H1 (cell line): ENCODE results near the gene FLCN. TPM values are rescaled to one million over a fixed set of nuclear protein-coding genes. Genes with fewer than 3 reads are reported as not detected.

Experiments used
- CTCF ChIA-PET: fragments of 300-600 bp; sonication (Branson Sonifier 250); formaldehyde crosslinking; loops from one replicate; lab custom pipeline; 2021; ENCODE audit not compliant: partially characterized antibody; lab: Charles Lee
- POLR2A ChIA-PET: fragments of 300-600 bp; sonication (Branson Sonifier 250); formaldehyde crosslinking; loops from one replicate; lab custom pipeline; 2021; ENCODE audit warnings: inconsistent platforms; ENCODE audit not compliant: partially characterized antibody; lab: Charles Lee
- DNase-seq, 2 experiments: peaks; one replicate each; pipeline versions ENCODE4 v3.0.0 to v3.0.0-alpha.2; 2010 to 2022; ENCODE audit warnings: low spot score in 2 of 2, low read depth in 1 of 2, mixed read lengths in 1 of 2
- FAIRE-seq: peaks from 2 replicates; lab custom pipeline; 2011; peaks lifted over from hg19 to GRCh38; lab: Jason Lieb, UNC
- H2AFZ ChIP-seq: 2 replicates; pipeline ENCODE4 v1.8.1; 2012; ENCODE audit warnings: low read length, inconsistent platforms
- H2AK5ac ChIP-seq: 2 replicates; pipeline ENCODE4 v1.6.1; 2013; ENCODE audit warnings: low read depth, low read length
- H2BK120ac ChIP-seq: replicated peaks from 2 replicates; pipeline ENCODE3; 2013; ENCODE audit warnings: low read depth, low read length, inconsistent platforms
- H2BK12ac ChIP-seq: 2 replicates; pipeline ENCODE4 v1.6.1; 2013; ENCODE audit warnings: low read depth, low read length
- H2BK15ac ChIP-seq: 2 replicates; pipeline ENCODE4 v1.6.1; 2013; ENCODE audit warnings: low read length
- H2BK20ac ChIP-seq: 2 replicates; pipeline ENCODE4 v1.6.1; 2013; ENCODE audit warnings: low read length
- H2BK5ac ChIP-seq: 2 replicates; pipeline ENCODE4 v1.6.1; 2013; ENCODE audit warnings: low read depth, low read length
- H3K14ac ChIP-seq: 2 replicates; pipeline ENCODE4 v1.6.1; 2013; ENCODE audit warnings: inconsistent platforms; ENCODE audit not compliant: insufficient read length
- H3K18ac ChIP-seq: 2 replicates; pipeline ENCODE4 v1.6.1; 2013; ENCODE audit warnings: low read length; ENCODE audit errors: extremely low read depth
- H3K23ac ChIP-seq: 2 replicates; pipeline ENCODE4 v1.6.1; 2013; ENCODE audit warnings: inconsistent platforms; ENCODE audit not compliant: insufficient read length
- H3K23me2 ChIP-seq: 2 replicates; pipeline ENCODE4 v1.6.1; 2013; ENCODE audit warnings: low read depth, low read length
- H3K27ac ChIP-seq: 2 replicates; pipeline ENCODE4 v1.6.1; 2011; ENCODE audit warnings: low read depth, low read length, inconsistent platforms
- H3K27me3 ChIP-seq, 4 experiments: replicated peaks in 1 of 4; 1 replicate in 1 of 4; 2 replicates in 3 of 4; pipeline versions ENCODE4 v1.6.1 to v1.8.1; 2011 to 2013; ENCODE audit warnings: low read length in 3 of 4, mild to moderate bottlenecking in 3 of 4, inconsistent platforms in 2 of 4, mixed read lengths in 2 of 4, moderate library complexity in 1 of 4; ENCODE audit not compliant: control insufficient read depth in 3 of 4, insufficient read depth in 3 of 4; ENCODE audit errors: extremely low read depth in 1 of 4
- H3K36me3 ChIP-seq, 4 experiments: 2 replicates each; pipeline versions ENCODE4 v1.6.1 to v1.8.1; 2011 to 2013; ENCODE audit warnings: mild to moderate bottlenecking in 4 of 4, low read length in 3 of 4, moderate library complexity in 2 of 4, control low read depth in 1 of 4, inconsistent platforms in 1 of 4; ENCODE audit not compliant: insufficient read depth in 4 of 4, control insufficient read depth in 2 of 4
- H3K4ac ChIP-seq: replicated peaks from 2 replicates; pipeline ENCODE3; 2013; ENCODE audit warnings: low read length, low read depth, mixed read lengths, inconsistent platforms; ENCODE audit not compliant: insufficient read length
- H3K4me1 ChIP-seq, 4 experiments: replicated peaks in 1 of 4; 1 replicate in 1 of 4; 2 replicates in 3 of 4; pipeline versions ENCODE4 v1.6.1 to v1.8.1; 2011 to 2013; ENCODE audit warnings: low read length in 3 of 4, inconsistent platforms in 2 of 4, mixed read lengths in 1 of 4; ENCODE audit not compliant: insufficient read depth in 4 of 4, control insufficient read depth in 3 of 4
- H3K4me2 ChIP-seq, 2 experiments: 2 replicates each; pipeline versions ENCODE4 v1.6.1 to v1.8.1; 2011 to 2013; ENCODE audit warnings: low read depth in 2 of 2, low read length in 2 of 2, control low read depth in 1 of 2, inconsistent platforms in 1 of 2, mild to moderate bottlenecking in 1 of 2; ENCODE audit not compliant: insufficient read depth in 1 of 2
- H3K4me3 ChIP-seq, 4 experiments: fragments of 200-600, 300-600 bp in 1 of 4; sonication (generic), shearing (Covaris generic), sonication (Bioruptor Twin) in 1 of 4; 2 replicates each; pipeline versions ENCODE4 v1.5.1 to v1.8.1; 2011 to 2016; ENCODE audit warnings: low read length in 4 of 4, low read depth in 3 of 4, control low read depth in 2 of 4, inconsistent platforms in 2 of 4, mild to moderate bottlenecking in 2 of 4, mixed read lengths in 1 of 4, moderate library complexity in 1 of 4; ENCODE audit not compliant: insufficient read depth in 2 of 4; ENCODE audit errors: extremely low read depth in 1 of 4
- H3K56ac ChIP-seq: replicated peaks from 2 replicates; pipeline ENCODE3; 2013; ENCODE audit warnings: low read depth, mild to moderate bottlenecking, mixed read lengths, low read length, inconsistent platforms; ENCODE audit not compliant: insufficient read length
- H3K79me1 ChIP-seq: 2 replicates; pipeline ENCODE4 v1.6.1; 2013; ENCODE audit warnings: low read depth, low read length, control low read depth
- H3K79me2 ChIP-seq, 2 experiments: 2 replicates each; pipeline versions ENCODE4 v1.6.1 to v1.8.1; 2012 to 2013; ENCODE audit warnings: low read length in 2 of 2, mild to moderate bottlenecking in 2 of 2, inconsistent platforms in 1 of 2; ENCODE audit not compliant: insufficient read depth in 2 of 2, control insufficient read depth in 1 of 2
- H3K9ac ChIP-seq, 4 experiments: replicated peaks in 1 of 4; 1 replicate in 1 of 4; 2 replicates in 3 of 4; pipeline versions ENCODE4 v1.6.1 to v1.8.1; 2011 to 2013; ENCODE audit warnings: low read depth in 3 of 4, low read length in 3 of 4, control low read depth in 2 of 4, mild to moderate bottlenecking in 2 of 4, moderate library complexity in 2 of 4, inconsistent platforms in 1 of 4; ENCODE audit errors: extremely low read depth in 1 of 4
- H3K9me3 ChIP-seq, 2 experiments: 2 replicates each; pipeline versions ENCODE4 v1.6.1 to v1.8.1; 2012 to 2013; ENCODE audit warnings: mild to moderate bottlenecking in 2 of 2, moderate library complexity in 2 of 2, control low read depth in 1 of 2, inconsistent platforms in 1 of 2, low read depth in 1 of 2, low read length in 1 of 2, mixed read lengths in 1 of 2; ENCODE audit not compliant: insufficient read depth in 2 of 2
- H4K20me1 ChIP-seq, 2 experiments: replicated peaks in 1 of 2; 2 replicates each; pipeline versions ENCODE3 to v1.8.1; 2011 to 2013; ENCODE audit warnings: inconsistent platforms in 2 of 2, low read length in 2 of 2, mild to moderate bottlenecking in 1 of 2; ENCODE audit not compliant: insufficient read depth in 2 of 2, control insufficient read depth in 1 of 2
- H4K5ac ChIP-seq: 2 replicates; pipeline ENCODE4 v1.6.1; 2013; ENCODE audit warnings: low read length, low read depth, mixed read lengths, inconsistent platforms; ENCODE audit not compliant: insufficient read length
- H4K8ac ChIP-seq: 2 replicates; pipeline ENCODE4 v1.8.0; 2013; ENCODE audit warnings: mild to moderate bottlenecking, moderate library complexity, low read length, inconsistent platforms; ENCODE audit not compliant: insufficient read depth; ENCODE audit errors: extremely low read depth
- H4K91ac ChIP-seq: replicated peaks from 2 replicates; pipeline ENCODE3; 2013; ENCODE audit warnings: low read length, mixed read lengths, inconsistent platforms; ENCODE audit not compliant: insufficient read length
- WGBS, 2 experiments: shearing (Covaris generic) in 1 of 2; methylation state at CpG; one replicate each; pipeline versions ENCODE4 v1.1.6 to v1.1.7; 2013 to 2015; ENCODE audit warnings: low lambda C conversion rate in 2 of 2, mixed read lengths in 2 of 2, inconsistent platforms in 1 of 2, low coverage in 1 of 2, missing lambda C conversion rate in 1 of 2; ENCODE audit not compliant: insufficient replicate concordance in 2 of 2, insufficient coverage in 1 of 2, insufficient read length in 1 of 2; ENCODE audit errors: extremely low coverage in 1 of 2, missing lambda C conversion rate in 1 of 2; 5-methylcytosine and 5-hydroxymethylcytosine counted together
- polyA plus RNA-seq, 7 experiments: library from polyadenylated mRNA; depleted of rRNA in 3 of 7; stranded (reverse) in 5 of 7; unstranded in 2 of 7; fragments of >200 nt in 5 of 7; fragments of 200-250 nt in 2 of 7; gene quantifications; 1 replicate in 5 of 7; 2 replicates in 1 of 7; 4 replicates in 1 of 7; pipeline versions ENCODE4 v1.2.1 to v1.2.3, GENCODE V29; 2011 to 2013; ENCODE audit warnings: missing spikeins in 2 of 7, mixed read lengths in 2 of 7
- total RNA-seq: library from RNA; stranded (reverse); fragmentation: NEBNext Ultra II Directional; extraction: Animal tissue kit (Norgen Biotek cat#: 25700); gene quantifications from 2 replicates; pipeline ENCODE4 v1.2.1, GENCODE V29; 2021
- TF ChIP-seq, protein P1 (sequence below), 3 experiments: IDR thresholded peaks; 1 replicate in 2 of 3; 2 replicates in 1 of 3; pipeline versions ENCODE4 v1.5.1 to v1.6.1; 2011; ENCODE audit warnings: low read length in 3 of 3, mild to moderate bottlenecking in 3 of 3, inconsistent platforms in 2 of 3, low read depth in 1 of 3, moderate library complexity in 1 of 3; ENCODE audit not compliant: insufficient read depth in 1 of 3; ENCODE audit errors: control extremely low read depth in 1 of 3

The FLCN gene
- total and polyA plus RNA-seq, 2 of the 8 experiments (the other 6 are each of a cell fraction or from before 2014, with no cell fraction given): 15.6 to 34.6 TPM

GRCh38 chr17:17232303-17232621 is 4.7 kb downstream of the FLCN start:
- no peak for FAIRE-seq
- Histone ChIP-seq H3K27me3 (no peaks in the 10 kb centered on the region), H3K4me1 (peaks cover 2 to 10% (median 5%) of the 10 kb centered on the region in 4 experiments; a peak in 5 of 7 replicates), H3K4me3 (no peak overlapping the region), H2BK12ac (no peak overlapping the region), H4K8ac (no peak overlapping the region), H3K9me3 (no peaks in the 10 kb centered on the region), H3K18ac (no peak overlapping the region), H2BK15ac (no peak overlapping the region), H2AK5ac (no peak overlapping the region), H3K9ac (no peak overlapping the region), H3K36me3 (peaks cover 9 to 46% (median 33%) of the 10 kb centered on the region in 4 experiments; a peak in 6 of 8 replicates), H3K79me2 (peaks cover 7 to 35% of the 10 kb centered on the region in 2 experiments; a peak in 3 of 4 replicates), H3K23ac (no peak overlapping the region), H3K23me2 (peaks cover 9% of the 10 kb centered on the region), H2AFZ (no peak overlapping the region), H3K79me1 (peaks cover 16% of the 10 kb centered on the region)
- POLR2A ChIA-PET: interaction anchor here (1.1 kb wide), 1 partner anchor 189 kb away, joined by 4 read pairs; no protein-coding TSS in a partner anchor
- WGBS, 2 experiments: 84% methylated on average over 11 of the region's 11 CpGs; no CpG with 5 or more reads in 1 of the 2 experiments
- TF ChIP-seq, protein P1, sequence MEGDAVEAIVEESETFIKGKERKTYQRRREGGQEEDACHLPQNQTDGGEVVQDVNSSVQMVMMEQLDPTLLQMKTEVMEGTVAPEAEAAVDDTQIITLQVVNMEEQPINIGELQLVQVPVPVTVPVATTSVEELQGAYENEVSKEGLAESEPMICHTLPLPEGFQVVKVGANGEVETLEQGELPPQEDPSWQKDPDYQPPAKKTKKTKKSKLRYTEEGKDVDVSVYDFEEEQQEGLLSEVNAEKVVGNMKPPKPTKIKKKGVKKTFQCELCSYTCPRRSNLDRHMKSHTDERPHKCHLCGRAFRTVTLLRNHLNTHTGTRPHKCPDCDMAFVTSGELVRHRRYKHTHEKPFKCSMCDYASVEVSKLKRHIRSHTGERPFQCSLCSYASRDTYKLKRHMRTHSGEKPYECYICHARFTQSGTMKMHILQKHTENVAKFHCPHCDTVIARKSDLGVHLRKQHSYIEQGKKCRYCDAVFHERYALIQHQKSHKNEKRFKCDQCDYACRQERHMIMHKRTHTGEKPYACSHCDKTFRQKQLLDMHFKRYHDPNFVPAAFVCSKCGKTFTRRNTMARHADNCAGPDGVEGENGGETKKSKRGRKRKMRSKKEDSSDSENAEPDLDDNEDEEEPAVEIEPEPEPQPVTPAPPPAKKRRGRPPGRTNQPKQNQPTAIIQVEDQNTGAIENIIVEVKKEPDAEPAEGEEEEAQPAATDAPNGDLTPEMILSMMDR (IDR thresholded peaks at IDR 0.05; ENCODE audit: control extremely low read depth in 1 of 3, insufficient read depth in 1 of 3, low read depth in 1 of 3, low read length in 3 of 3): no peak
- TF ChIP-seq, all 59 proteins: peak for 0
- no peak overlapping the region for H3K56ac ChIP-seq
- no peak overlapping the region for H2BK20ac ChIP-seq
- no peak for DNase-seq
- no peak overlapping the region for H3K27ac ChIP-seq
- no peak overlapping the region for H4K5ac ChIP-seq
- H4K91ac ChIP-seq: no peak overlapping the region
- no peak overlapping the region for H3K14ac ChIP-seq
- CTCF ChIA-PET: interaction anchor here (0.8 to 1.3 kb wide), 2 partner anchors 12 to 255 kb away, joined by 3 read pairs; no protein-coding TSS in a partner anchor
- no peak overlapping the region for H2BK5ac ChIP-seq
- H3K4ac ChIP-seq: no peak overlapping the region
- H2BK120ac ChIP-seq: no peak overlapping the region
- H4K20me1 ChIP-seq: peaks cover 17 to 21% of the 10 kb centered on the region in 2 experiments
- H3K4me2 ChIP-seq: no peak overlapping the region
